HG03439 (cell line): Measurements from ENCODE around the gene ASIC2.

Experiments
- ATAC-seq: cut with Tn5 transposase; IDR thresholded peaks from one replicate; pipeline ENCODE4 v1.9.1; 2021; ENCODE audit warnings: mild to moderate bottlenecking, moderate library complexity; ENCODE audit not compliant: unreplicated experiment

ASIC2 gene

GRCh38 chr17:33292981-33293867 lies at the start of gene ASIC2:
TSS of gene ASIC2 (minus strand) at chr17:33293295.
- no peak for ATAC-seq

DNA sequence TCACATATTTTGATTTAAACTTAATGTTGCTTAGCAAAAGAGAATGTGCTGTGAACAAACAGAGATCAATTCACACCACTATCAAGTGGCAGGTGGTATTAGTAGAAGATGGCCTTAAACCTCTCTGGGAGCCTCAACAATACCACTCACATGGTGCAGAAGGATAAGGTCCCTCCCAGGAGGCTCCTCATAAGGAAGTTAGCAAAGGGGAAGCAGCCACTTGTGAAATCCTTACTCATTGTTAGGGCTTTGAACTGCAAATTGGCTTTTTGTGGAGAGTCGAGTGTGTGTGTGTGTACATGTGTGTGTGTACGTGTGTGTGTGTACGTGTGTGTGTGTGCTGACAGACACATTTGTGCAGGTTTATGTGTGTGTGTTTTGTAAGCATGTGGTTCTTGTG lies 48.9 kb upstream of the ASIC2 start:
- no peak for ATAC-seq

DNA sequence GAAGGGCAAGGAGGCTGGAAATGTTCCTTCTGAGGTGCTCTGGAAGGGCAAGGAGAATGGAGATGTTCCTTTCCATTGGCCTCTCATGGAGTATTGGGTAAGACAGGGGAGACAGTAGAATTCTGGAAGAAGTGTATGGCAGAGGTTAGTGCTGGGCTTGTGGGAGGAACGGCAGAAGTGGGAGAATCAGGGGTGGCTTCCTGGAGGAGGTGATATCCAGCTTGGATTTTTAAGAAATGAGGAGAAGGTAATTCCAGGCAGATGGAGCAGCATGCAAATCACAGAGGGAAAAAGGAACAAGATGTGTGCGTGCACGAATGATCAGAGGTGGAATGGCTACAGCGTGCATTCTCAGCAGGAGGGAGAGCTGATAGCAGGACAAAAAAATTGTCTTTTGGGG lies 45.1 kb upstream of the ASIC2 start:
- no peak for ATAC-seq

DNA sequence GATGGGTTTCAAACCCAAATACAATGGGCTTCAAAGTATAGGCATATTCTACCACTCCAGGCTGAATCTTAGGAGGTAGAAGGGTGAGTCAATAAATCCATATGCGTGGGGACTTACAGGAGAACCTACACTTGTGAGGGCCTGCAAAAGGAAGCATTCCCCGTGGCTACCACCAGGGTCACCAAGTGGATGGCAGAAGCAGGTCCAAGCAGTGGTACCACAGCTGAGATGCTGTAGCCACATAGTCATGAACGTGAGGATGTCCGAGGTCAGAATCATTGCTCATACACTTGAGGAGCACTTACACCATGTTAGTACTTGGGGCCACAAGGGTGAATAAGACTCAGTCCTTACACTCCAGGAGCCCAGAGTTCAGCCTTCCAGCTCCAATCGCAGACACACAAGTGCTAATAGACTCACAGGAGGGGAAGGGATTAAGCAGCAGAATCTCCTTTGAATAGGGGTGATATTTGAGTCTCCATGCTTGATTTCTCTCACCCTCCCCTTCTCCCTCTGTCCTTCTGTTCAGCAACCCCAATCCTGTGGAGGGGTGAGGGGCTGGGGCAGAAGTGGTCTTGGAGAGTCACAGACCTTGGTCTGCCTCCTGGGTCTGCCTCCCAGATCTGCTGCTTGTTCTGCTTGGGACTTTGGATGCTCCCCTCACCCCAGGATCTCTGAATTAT lies 42.5 kb upstream of the ASIC2 start:
- ATAC-seq = no peak

GRCh38 chr17:33334703-33335102 lies 41.6 kb upstream of the ASIC2 start:
- ATAC-seq = no peak

DNA sequence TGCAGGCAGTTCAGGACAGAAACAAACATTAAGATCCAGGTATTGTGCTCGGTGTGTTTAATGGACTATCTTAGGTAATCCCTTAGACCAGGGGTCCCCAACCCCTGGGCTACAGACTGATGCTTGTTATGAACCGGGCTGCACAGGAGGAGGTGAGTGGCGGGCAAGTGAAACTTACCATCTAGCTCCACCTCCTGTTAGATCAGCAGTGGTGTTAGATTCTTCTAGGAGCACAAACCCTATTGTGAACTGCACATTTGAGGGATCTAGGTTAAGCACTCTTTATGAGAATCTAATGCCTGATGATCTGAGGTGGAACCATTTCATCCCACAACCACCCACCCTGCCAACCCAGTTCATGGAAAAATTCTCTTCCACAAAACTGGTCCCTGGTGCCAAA lies 37.8 kb upstream of the ASIC2 start:
- ATAC-seq = no peak

GRCh38 chr17:33328129-33328528 lies 35.0 kb upstream of the ASIC2 start:
- ATAC-seq = no peak

GRCh38 chr17:33324736-33325135 lies 31.6 kb upstream of the ASIC2 start:
- no peak for ATAC-seq

GRCh38 chr17:33322063-33322462 lies 29.0 kb upstream of the ASIC2 start:
- ATAC-seq = no peak

DNA sequence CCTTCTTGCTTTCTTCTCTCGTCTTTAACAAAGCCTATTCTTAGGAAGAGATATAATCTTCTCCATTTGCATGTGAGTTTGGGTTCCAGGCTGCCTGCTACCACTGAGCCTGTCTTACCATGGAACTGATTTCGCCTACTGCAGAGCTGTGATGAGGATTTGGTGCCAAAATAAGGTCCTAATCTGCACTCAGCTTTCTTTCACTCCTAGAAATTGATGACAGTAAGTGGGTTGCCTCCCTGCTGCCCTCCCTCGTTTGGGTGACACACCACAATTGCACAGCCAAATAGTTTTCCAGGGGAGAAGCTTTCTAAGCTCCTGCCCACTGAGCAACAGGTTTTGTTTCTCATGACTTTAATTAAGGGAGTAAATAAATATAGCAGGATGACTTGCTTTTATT lies 25.1 kb upstream of the ASIC2 start:
- no peak for ATAC-seq

- ATAC-seq = no peak
These were observed 23.7 kb upstream of the ASIC2 start for GRCh38 chr17:33316746-33317145.

GRCh38 chr17:33310296-33310695 lies 17.2 kb upstream of the ASIC2 start:
- no peak for ATAC-seq

DNA sequence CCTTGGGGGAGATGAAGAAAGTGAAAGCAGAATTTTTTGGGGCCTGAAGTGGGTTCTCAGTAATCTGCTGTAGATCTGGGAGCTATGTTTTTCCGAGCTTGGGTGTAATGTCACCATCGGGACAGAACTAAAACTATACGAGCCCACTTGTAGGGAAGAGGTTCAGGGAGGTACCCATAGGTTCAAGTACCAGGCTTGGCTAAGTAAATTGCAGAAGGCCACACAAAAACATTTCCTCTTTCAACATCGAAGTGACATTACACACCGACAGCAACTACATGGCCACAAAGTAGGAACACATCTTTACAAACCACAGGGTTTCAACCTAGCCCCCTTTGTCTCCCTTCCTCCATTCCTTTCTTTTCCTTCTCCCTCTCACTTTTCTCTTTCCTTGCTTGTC lies 10.2 kb upstream of the ASIC2 start:
- ATAC-seq = no peak

DNA sequence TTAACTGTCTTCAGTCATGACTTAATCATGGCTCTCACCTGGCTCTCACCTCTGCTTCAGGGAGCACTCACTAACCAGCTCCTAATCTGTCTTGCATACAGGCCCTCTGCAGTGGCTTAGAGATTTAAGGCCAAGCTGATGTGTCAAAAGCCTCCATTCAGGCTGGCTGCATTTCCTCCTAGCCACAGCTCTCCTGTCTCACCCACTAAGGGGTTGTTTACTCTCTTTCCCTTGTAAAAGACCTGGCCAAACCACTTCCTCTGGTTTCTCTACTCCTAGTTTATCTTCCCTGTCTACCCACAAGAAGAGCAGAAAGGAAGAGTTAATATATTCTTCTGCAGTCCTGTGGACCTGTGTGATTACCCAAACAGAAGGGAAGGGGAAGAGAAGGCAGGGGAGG lies 9.3 kb upstream of the ASIC2 start:
- no peak for ATAC-seq

GRCh38 chr17:33300241-33300640 lies 7.1 kb upstream of the ASIC2 start:
- no peak for ATAC-seq

- no peak for ATAC-seq
These were observed 6.0 kb upstream of the ASIC2 start for GRCh38 chr17:33299115-33299514.

DNA sequence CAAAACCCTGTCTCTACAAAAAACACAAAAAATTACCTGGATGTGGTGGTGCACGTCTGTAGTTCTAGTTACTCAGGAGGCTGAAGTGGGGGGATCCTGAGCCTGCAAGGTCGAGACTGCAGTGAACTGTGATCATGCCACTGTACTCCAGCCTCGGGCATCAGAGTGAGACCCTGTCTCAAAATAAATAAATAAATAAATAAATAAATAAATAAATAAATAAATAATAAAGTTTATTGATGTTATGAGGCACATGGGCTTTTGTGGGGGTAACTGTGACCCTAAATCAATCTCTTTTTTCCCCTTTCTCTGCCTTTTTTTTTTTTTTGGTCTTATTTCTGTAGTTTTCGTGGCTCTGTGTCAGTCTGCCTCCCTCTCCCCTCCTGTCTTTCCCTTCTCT lies 4.5 kb upstream of the ASIC2 start:
- no peak for ATAC-seq

- ATAC-seq = no peak
These were observed 1.9 kb upstream of the ASIC2 start for GRCh38 chr17:33294994-33295393.

DNA sequence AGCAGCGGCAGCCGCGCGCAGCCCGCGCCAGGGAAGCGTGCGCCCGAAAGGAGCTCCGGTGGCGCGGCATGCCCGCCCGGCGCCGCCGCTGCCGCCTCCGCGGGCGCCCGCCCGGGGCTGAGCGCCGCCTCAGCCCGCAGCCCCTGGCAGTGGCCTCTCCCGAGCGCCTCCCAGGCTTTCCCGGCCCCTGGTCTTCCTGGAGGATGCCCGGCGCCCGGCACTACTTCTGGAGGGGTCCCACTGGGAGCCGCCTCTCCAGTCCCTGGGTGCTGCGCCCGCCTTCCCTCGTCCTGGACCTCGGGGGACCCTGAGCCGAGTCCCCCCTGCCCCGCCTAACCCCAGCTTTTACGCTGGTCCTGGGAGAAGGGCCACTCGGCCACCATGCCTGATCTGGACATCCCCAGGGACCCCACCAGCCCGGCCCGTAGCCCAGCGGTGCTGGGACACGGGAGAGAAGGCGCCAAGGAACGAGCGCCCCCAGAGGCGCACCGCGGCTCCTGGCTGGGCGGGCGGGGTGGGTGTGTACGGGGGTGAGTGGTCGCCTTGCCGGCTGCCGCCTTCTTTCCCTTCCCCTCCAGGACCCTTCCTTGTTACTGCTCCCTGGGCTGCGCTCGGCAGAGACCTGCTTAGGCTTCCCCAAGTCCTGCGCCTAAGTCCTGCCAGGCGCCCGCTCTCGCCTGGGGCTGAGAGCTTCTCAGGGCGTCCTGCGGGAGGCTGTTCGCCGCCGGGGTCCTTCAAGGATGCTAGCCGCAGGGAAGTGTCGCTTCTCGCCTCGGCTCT lies 704 bp downstream of the ASIC2 start:
- ATAC-seq = no peak

GRCh38 chr17:33291248-33292200 lies 1.6 kb downstream of the ASIC2 start:
- ATAC-seq = no peak
